AG10803 (cell line): ENCODE measurements around the gene SNAPC2.
A peak's percentile ranks its signal among the peaks of the same experiment; 100 is the strongest.

Experiments used
- DNase-seq: peaks from one replicate; pipeline ENCODE4 v3.0.0; 2010; ENCODE audit warnings: low read depth
- H3K4me3 ChIP-seq: 2 replicates; pipeline ENCODE4 v1.5.1; 2011; ENCODE audit warnings: mild to moderate bottlenecking, low read length, control low read depth
- CTCF ChIP-seq: conservative IDR thresholded peaks from 2 replicates; pipeline ENCODE4 v1.5.1; 2011; ENCODE audit warnings: mild to moderate bottlenecking, low read length, control low read depth, inconsistent platforms

The SNAPC2 gene

DNA sequence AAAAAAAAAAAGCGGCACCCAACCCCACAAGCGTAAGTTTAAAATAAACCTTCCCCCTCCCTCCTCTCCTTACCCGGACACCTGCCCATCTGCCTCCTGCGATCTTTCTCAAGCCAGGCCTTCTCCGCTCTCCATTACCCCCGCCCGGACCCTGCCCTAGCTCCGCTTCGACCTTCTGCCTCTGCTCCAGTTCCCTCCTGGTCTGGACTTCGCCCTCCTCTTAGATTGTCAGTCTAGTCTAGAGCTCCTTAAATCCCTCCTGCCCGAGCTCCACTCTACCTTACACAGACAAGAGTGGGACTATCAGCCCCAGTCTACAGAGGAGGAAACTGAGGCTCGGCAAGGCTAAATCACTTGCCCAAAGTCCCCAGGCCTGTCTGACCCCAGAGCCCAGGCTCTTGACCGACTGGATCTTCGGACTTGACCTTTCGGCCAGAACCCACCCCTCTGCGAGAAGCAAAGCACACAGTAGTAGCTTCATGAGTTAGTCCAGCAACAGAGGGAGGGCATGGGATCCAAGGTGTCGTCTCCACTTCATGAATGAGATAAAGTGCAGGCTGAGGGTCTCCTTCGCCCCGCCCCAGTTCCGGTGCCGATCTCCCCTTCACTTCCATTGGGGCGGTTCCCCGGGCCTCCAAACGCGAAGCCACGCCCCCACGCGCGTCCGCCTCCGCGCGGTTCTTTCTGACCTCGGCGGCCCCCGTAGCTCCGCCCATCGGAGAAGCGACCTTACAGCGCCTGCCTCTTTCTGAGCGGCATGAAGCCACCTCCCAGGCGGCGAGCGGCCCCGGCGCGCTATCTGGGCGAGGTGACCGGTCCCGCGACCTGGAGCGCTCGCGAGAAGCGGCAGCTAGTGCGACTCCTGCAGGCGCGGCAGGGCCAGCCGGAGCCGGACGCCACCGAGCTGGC is at the start of gene SNAPC2:
TSS of gene SNAPC2 (plus strand) at position 729 of the 909 bp plus-strand sequence. CDS start at position 758, 29 bp downstream.
- peak within 1 kb of the TSS; percentile 75 for H3K4me3 ChIP-seq
- no peak for TF ChIP-seq CTCF
- peak; percentile 95 for DNase-seq

- DNase-seq: no peak
- no peak for TF ChIP-seq CTCF
- no peak overlapping the region for H3K4me3 ChIP-seq
Measured at GRCh38 chr19:7870571-7871436, 49.3 kb upstream of the SNAPC2 start.

GRCh38 chr19:7871437-7872305 is 48.5 kb upstream of the SNAPC2 start:
- DNase-seq: peak; percentile 89
- no peak for TF ChIP-seq CTCF
- peak overlapping the region; percentile 43 for H3K4me3 ChIP-seq

GRCh38 chr19:7872306-7873204 is 47.6 kb upstream of the SNAPC2 start:
- TF ChIP-seq CTCF: no peak
- H3K4me3 ChIP-seq: no peak overlapping the region
- DNase-seq: no peak

DNA sequence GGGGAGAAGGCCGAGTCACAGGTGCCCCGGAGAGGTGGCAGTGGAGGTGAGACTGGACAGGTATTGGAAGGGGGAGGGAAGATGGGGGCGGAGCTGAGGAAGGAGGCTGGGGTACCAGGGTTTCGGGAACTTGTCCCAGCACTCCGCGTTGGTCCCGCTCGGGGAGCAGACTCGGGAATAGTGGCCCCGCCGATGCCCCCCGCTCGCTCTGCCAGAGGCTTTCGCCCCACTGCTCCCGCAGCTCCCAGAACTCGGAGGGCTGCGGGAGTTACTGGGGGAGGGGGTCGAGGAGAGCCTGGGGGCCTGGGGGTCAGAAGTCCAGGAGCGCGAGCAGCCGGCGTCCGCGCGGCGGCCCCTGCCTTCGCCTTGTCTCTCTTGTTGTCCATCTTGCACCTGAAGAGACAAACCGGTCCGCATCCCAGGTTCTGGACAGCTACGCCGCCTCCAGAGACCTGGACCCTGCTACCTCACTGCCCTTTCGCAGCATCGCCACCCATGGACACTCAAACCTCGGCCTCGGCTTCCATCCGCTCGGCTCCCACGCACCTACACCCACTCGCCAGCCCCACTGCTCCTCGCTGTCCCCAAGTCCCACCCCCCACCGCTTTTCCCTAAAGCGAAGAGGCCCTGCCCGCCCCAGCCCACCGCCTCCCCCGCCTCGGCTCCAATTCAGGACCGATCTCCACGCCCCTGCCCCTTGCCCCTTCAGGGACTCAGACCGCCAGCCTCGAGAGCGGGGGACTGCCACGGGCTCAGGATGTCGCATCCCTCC is 46.6 kb upstream of the SNAPC2 start:
- no peak for TF ChIP-seq CTCF
- DNase-seq: no peak
- H3K4me3 ChIP-seq: no peak overlapping the region
